Mesothelial cell of epicardium (in vitro differentiated cells): Measurements from ENCODE around the gene CTDSPL. TPM values are rescaled to one million over a fixed set of nuclear protein-coding genes. Genes with fewer than 3 reads are reported as not detected.

ENCODE experiments used
- DNase-seq, 2 experiments: peaks; one replicate each; pipeline ENCODE4 v3.0.0; 2021; ENCODE audit warnings: low spot score in 2 of 2; ENCODE audit not compliant: unreplicated experiment in 2 of 2
- H3K27ac Mint-ChIP-seq: 2 replicates; pipeline ENCODE4 v1.8.0; 2021; ENCODE audit warnings: mixed read lengths
- H3K27me3 Mint-ChIP-seq: 2 replicates; pipeline ENCODE4 v1.8.0; 2021; ENCODE audit warnings: low read depth, mixed read lengths
- H3K36me3 Mint-ChIP-seq: 2 replicates; pipeline ENCODE4 v1.8.0; 2021; ENCODE audit warnings: mixed read lengths
- H3K4me1 Mint-ChIP-seq: 2 replicates; pipeline ENCODE4 v1.8.0; 2021; ENCODE audit warnings: mixed read lengths
- H3K4me3 Mint-ChIP-seq: 2 replicates; pipeline ENCODE4 v1.8.0; 2021; ENCODE audit warnings: mild to moderate bottlenecking, moderate library complexity, mixed read lengths
- H3K9me3 Mint-ChIP-seq: 2 replicates; pipeline ENCODE4 v1.8.0; 2021; ENCODE audit warnings: mixed read lengths
- total RNA-seq: library from RNA; stranded (reverse); gene quantifications from 3 replicates; pipeline ENCODE4 v1.2.1, GENCODE V29; 2021
- TF ChIP-seq, protein P1 (sequence below): fragments of 200-600 bp; sonication (generic); IDR thresholded peaks from one replicate; pipeline ENCODE4 v1.5.0; 2021; ENCODE audit warnings: antibody characterized with exemption; ENCODE audit not compliant: unreplicated experiment

Gene CTDSPL
- total RNA-seq, 1 donor from 2014 or later = 29.9 TPM

GRCh38 chr3:37979541-37980461 lies 118.1 kb downstream of the CTDSPL start:
- H3K4me1 Mint-ChIP-seq = no peaks in the 10 kb centered on the region

GRCh38 chr3:37980462-37981347 lies 119.0 kb downstream of the CTDSPL start:
- Mint-ChIP-seq H3K4me1 (no peaks in the 10 kb centered on the region), H3K27ac (no peak overlapping the region), H3K9me3 (no peaks in the 10 kb centered on the region), H3K4me3 (no peak overlapping the region), H3K36me3 (peaks cover 17% of the 10 kb centered on the region), H3K27me3 (no peaks in the 10 kb centered on the region)
- peak in 1 of 2 experiments; percentile 24 for DNase-seq
- TF ChIP-seq, protein P1, sequence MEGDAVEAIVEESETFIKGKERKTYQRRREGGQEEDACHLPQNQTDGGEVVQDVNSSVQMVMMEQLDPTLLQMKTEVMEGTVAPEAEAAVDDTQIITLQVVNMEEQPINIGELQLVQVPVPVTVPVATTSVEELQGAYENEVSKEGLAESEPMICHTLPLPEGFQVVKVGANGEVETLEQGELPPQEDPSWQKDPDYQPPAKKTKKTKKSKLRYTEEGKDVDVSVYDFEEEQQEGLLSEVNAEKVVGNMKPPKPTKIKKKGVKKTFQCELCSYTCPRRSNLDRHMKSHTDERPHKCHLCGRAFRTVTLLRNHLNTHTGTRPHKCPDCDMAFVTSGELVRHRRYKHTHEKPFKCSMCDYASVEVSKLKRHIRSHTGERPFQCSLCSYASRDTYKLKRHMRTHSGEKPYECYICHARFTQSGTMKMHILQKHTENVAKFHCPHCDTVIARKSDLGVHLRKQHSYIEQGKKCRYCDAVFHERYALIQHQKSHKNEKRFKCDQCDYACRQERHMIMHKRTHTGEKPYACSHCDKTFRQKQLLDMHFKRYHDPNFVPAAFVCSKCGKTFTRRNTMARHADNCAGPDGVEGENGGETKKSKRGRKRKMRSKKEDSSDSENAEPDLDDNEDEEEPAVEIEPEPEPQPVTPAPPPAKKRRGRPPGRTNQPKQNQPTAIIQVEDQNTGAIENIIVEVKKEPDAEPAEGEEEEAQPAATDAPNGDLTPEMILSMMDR = no peak

More at GRCh38 chr3:37979541-37980461, 118.1 kb downstream of the CTDSPL start:
- TF ChIP-seq, protein P1 = no peak
- no peaks in the 10 kb centered on the region for H3K9me3 Mint-ChIP-seq
- DNase-seq = no peak
- peaks cover 24% of the 10 kb centered on the region for H3K36me3 Mint-ChIP-seq
- no peak overlapping the region for H3K4me3 Mint-ChIP-seq
- no peaks in the 10 kb centered on the region for H3K27me3 Mint-ChIP-seq
- H3K27ac Mint-ChIP-seq = no peak overlapping the region

DNA sequence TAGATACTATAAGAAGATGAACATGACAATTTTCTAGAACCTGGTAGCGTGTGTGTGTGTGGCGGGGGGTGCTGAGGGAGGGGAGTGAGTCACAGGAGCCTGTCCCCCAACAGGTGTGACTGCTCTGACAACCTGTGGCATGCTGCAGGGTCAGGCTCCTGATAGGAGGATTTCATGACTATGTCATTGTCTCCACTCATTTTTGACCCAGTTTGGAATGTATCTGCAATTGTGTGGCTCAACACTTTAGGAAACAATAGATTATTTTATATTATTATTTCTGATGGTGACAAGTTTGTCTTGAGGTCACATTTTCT lies 119.6 kb downstream of the CTDSPL start:
- Mint-ChIP-seq H3K27ac (no peak overlapping the region), H3K36me3 (peaks cover 15% of the 10 kb centered on the region), H3K9me3 (no peaks in the 10 kb centered on the region), H3K27me3 (no peaks in the 10 kb centered on the region), H3K4me3 (no peak overlapping the region), H3K4me1 (no peaks in the 10 kb centered on the region)
- TF ChIP-seq, protein P1 = no peak
- DNase-seq = peak in 1 of 2 experiments; percentile 13

DNA sequence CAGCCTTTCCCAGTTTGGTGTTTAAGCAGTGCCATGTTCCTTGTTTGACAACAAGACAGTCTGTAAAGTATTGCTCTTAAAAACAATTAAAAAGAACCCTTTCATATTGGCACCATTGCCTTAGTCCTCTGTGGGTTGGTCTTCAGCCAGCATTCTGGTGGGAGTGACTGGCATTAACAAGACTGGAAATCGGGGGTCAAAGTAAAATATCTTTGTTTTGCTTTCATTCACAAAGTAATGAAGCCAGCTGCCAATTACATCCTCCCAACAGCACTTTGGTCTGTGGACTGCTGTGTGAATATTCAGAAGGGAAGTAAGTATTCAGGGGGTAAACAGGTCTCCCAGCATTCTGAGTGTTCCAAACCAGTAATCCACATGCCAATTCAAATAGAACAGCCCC lies 120.7 kb downstream of the CTDSPL start:
- no peak overlapping the region for H3K4me3 Mint-ChIP-seq
- no peaks in the 10 kb centered on the region for H3K27me3 Mint-ChIP-seq
- no peak overlapping the region for H3K27ac Mint-ChIP-seq
- peaks cover 3% of the 10 kb centered on the region for H3K4me1 Mint-ChIP-seq
- peaks cover 9% of the 10 kb centered on the region for H3K36me3 Mint-ChIP-seq
- H3K9me3 Mint-ChIP-seq = no peaks in the 10 kb centered on the region
- no peak for DNase-seq
- TF ChIP-seq, protein P1 = no peak

DNA sequence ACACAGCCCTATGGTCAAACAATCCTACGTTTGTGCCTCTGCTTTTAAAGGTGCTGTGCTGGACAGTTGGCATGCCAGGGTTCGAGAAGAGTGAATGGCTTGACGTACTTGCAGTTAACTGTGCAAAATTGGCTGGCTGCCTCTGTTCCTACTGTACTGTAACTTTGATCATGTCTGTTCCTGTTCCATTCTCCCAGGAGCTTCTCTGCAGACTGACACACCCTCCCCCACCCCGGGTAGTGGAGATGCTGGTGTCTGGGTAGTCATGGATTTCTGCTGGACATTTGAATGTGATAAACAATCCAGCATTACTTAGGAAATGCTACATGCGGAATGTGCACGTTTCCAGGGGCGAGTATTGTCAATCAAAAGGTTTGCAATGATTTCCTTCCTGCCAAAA lies 122.4 kb downstream of the CTDSPL start:
- DNase-seq = peak in 1 of 2 experiments; percentile 26
- Mint-ChIP-seq H3K27me3 (no peaks in the 10 kb centered on the region), H3K4me1 (peaks cover 3% of the 10 kb centered on the region), H3K9me3 (no peaks in the 10 kb centered on the region), H3K36me3 (peaks cover 8% of the 10 kb centered on the region), H3K4me3 (no peak overlapping the region), H3K27ac (no peak overlapping the region)
- TF ChIP-seq, protein P1 = no peak
